K562 (cell line): ENCODE results near the gene ANKRD13B. TPM values are rescaled to one million over a fixed set of nuclear protein-coding genes. Genes with fewer than 3 reads are reported as not detected.

Experiments
- CHCHD3 ChIP-seq: fragments of 250-450 bp; sonication (Bioruptor Pico); IDR thresholded peaks from 2 replicates; pipeline ENCODE4 v2.1.2; 2022; ENCODE audit warnings: mild to moderate bottlenecking
- CXXC5 ChIP-seq: fragments of 250-450 bp; sonication (Bioruptor Pico); IDR thresholded peaks from 2 replicates; pipeline ENCODE4 v1.8.0; 2022; ENCODE audit warnings: inconsistent platforms, mild to moderate bottlenecking, moderate library complexity
- ELF1 ChIP-seq: fragments of 200-800 bp; sonication (Bioruptor generic); IDR thresholded peaks from 2 replicates; pipeline ENCODE4 v1.6.1; 2016; ENCODE audit warnings: missing genetic modification characterization, missing compliant biosample characterization
- HSF4 ChIP-seq: fragments of 250-450 bp; sonication (Bioruptor Pico); IDR thresholded peaks from 2 replicates; pipeline ENCODE4 v2.1.2; 2022; ENCODE audit warnings: mild to moderate bottlenecking, moderate library complexity, borderline replicate concordance
- JUND ChIP-seq, 2 experiments: IDR thresholded peaks; 2 replicates in 1 of 2; 3 replicates in 1 of 2; pipeline ENCODE4 v1.6.1; 2011; ENCODE audit warnings: borderline replicate concordance in 2 of 2, low read depth in 2 of 2, low read length in 2 of 2, improper control_type of control experiment in 1 of 2, missing biosample characterization in 1 of 2, missing genetic modification characterization in 1 of 2, missing genetic modification reagents in 1 of 2
- MEIS2 ChIP-seq: fragments of 450-650 bp; IDR thresholded peaks from 2 replicates; pipeline ENCODE4 v1.6.1; 2014; ENCODE audit warnings: mild to moderate bottlenecking; ENCODE audit not compliant: partially characterized antibody
- NBN ChIP-seq: fragments of 450-650 bp; IDR thresholded peaks from 2 replicates; pipeline ENCODE4 v1.6.1; 2016; ENCODE audit warnings: low read depth, mild to moderate bottlenecking
- NFXL1 ChIP-seq: fragments of 450-650 bp; formaldehyde crosslinking; IDR thresholded peaks from 2 replicates; pipeline ENCODE4 v1.4.0; 2021; ENCODE audit warnings: mild to moderate bottlenecking
- NRF1 ChIP-seq, 2 experiments: fragments of 450-650 bp; IDR thresholded peaks in 1 of 2; conservative IDR thresholded peaks in 1 of 2; 2 replicates each; pipeline ENCODE4 v1.6.1; 2014; ENCODE audit warnings: mild to moderate bottlenecking in 2 of 2
- RAD21 ChIP-seq, 2 experiments: fragments of 250-450 bp in 1 of 2; fragments of 450-650 bp in 1 of 2; sonication (Bioruptor Pico) in 1 of 2; formaldehyde crosslinking in 1 of 2; IDR thresholded peaks in 1 of 2; conservative IDR thresholded peaks in 1 of 2; 2 replicates each; pipeline versions ENCODE4 v1.4.0 to v1.8.0; 2020 to 2022; ENCODE audit warnings: mild to moderate bottlenecking in 2 of 2, moderate library complexity in 1 of 2
- RBFOX2 ChIP-seq: fragments of 200-400 bp; formaldehyde crosslinking; IDR thresholded peaks from 2 replicates; pipeline ENCODE4 v1.6.1; 2017; ENCODE audit warnings: low read depth, mild to moderate bottlenecking, low read length, moderate library complexity
- TAL1 ChIP-seq: fragments of 450-650 bp; IDR thresholded peaks from 2 replicates; pipeline ENCODE4 v1.6.1; 2016; ENCODE audit warnings: mild to moderate bottlenecking
- ZBED1 ChIP-seq: IDR thresholded peaks from 2 replicates; pipeline ENCODE4 v1.6.1; 2014
- ZBTB33 ChIP-seq: sonication (generic); formaldehyde crosslinking; IDR thresholded peaks from 2 replicates; pipeline ENCODE4 v1.8.1; 2023; ENCODE audit warnings: mild to moderate bottlenecking, missing genetic modification reagents
- ZNF143 ChIP-seq: sonication (generic); formaldehyde crosslinking; IDR thresholded peaks from 2 replicates; pipeline ENCODE4 v1.9.0; 2022; ENCODE audit warnings: mild to moderate bottlenecking, missing genetic modification reagents
- ZNF175 ChIP-seq: fragments of 200-800 bp; sonication (Bioruptor generic); IDR thresholded peaks from 2 replicates; pipeline ENCODE4 v1.6.1; 2016; ENCODE audit warnings: low read depth, mild to moderate bottlenecking, missing genetic modification characterization, missing compliant biosample characterization
- ZNF24 ChIP-seq: fragments of 450-650 bp; IDR thresholded peaks from 2 replicates; pipeline ENCODE4 v1.6.1; 2016
- ZNF316 ChIP-seq: fragments of 450-650 bp; IDR thresholded peaks from 2 replicates; pipeline ENCODE4 v1.6.1; 2016
- ZNF408 ChIP-seq: fragments of 250-450 bp; sonication (Bioruptor Pico); IDR thresholded peaks from 2 replicates; pipeline ENCODE4 v1.4.0; 2020; ENCODE audit warnings: low read depth, mild to moderate bottlenecking, moderate library complexity
- ZNF592 ChIP-seq: fragments of 450-650 bp; IDR thresholded peaks from 2 replicates; pipeline ENCODE4 v1.6.1; 2017; ENCODE audit warnings: antibody characterized with exemption, mild to moderate bottlenecking
- polyA plus RNA-seq, 8 experiments: library from polyadenylated mRNA; depleted of rRNA in 4 of 8; stranded (reverse) in 5 of 8; unstranded in 3 of 8; fragments of >200 nt; fragmentation: Nextera tagmentation in 2 of 8; fragmentation: Illumina TruSeq in 1 of 8; extraction: Ambion mirVana in 2 of 8; extraction: Trizol in 1 of 8; gene quantifications; 2 replicates each; pipeline versions ENCODE4 v1.2.1 to v1.2.3, GENCODE V29; 2011 to 2014; ENCODE audit warnings: inconsistent platforms in 1 of 8, missing spikeins in 1 of 8
- total RNA-seq, 7 experiments: library from RNA; depleted of rRNA in 6 of 7; stranded (reverse); fragments of >200 nt in 6 of 7; fragmentation: Illumina TruSeq in 2 of 7; extraction: Trizol in 2 of 7; gene quantifications; 2 replicates each; pipeline versions ENCODE4 v1.2.1 to v1.2.3, GENCODE V29; 2011 to 2021; ENCODE audit warnings: low replicate concordance in 1 of 7

Gene ANKRD13B
- total and polyA plus RNA-seq, 9 of the 15 experiments (the other 6 are each of a cell fraction or from before 2014, with no cell fraction given) = 0.15 to 28.1 (median 4.6) TPM

GRCh38 chr17:29617481-29618271 is 24.7 kb downstream of the ANKRD13B start (continued):
- TF ChIP-seq ZNF175 (CRISPR knock-in tag) = no peak
- peak; percentile 70 to 75 for TF ChIP-seq NRF1 (conservative IDR thresholded peaks at IDR 0.05 in 1 of 2, IDR thresholded peaks at IDR 0.05 in 1 of 2)
- TF ChIP-seq NFXL1 (CRISPR knock-in tag) = no peak
- TF ChIP-seq NBN = 0 out of 2 replicates have a peak, but pooled peaks have one; percentile 48
- TF ChIP-seq ZNF143 (CRISPR knock-in tag) = 0 out of 2 replicates have a peak, but pooled peaks have one; percentile 12
- TF ChIP-seq CXXC5 (CRISPR knock-in tag) = peak; percentile 78
- 0 out of 2 replicates have a peak, but pooled peaks have one; percentile 9 for TF ChIP-seq ZNF24
- peak; percentile 67 to 85 for TF ChIP-seq RAD21 (CRISPR knock-in tag; conservative IDR thresholded peaks at IDR 0.05 in 1 of 2, IDR thresholded peaks at IDR 0.05 in 1 of 2)
- no peak for TF ChIP-seq TAL1
- TF ChIP-seq ZBTB33 (CRISPR knock-in tag) = peak; percentile 84
- TF ChIP-seq HSF4 (CRISPR knock-in tag) = no peak
- TF ChIP-seq JUND (IDR thresholded peaks at IDR 0.05; ENCODE audit: borderline replicate concordance, low read depth, low read length) = peak; percentile 34; the same call in 1 of the 2 replicates
- no peak; the same call in 2 of the 3 replicates for TF ChIP-seq JUND (tag; IDR thresholded peaks at IDR 0.05; ENCODE audit: borderline replicate concordance, low read depth, low read length)
- no peak for TF ChIP-seq ELF1 (tag)
- TF ChIP-seq ZNF592 = peak; percentile 62; the same call in 1 of the 2 replicates
- no peak for TF ChIP-seq ZNF316
- TF ChIP-seq RBFOX2 = peak; percentile 83
- peak; percentile 49; the same call in 1 of the 2 replicates for TF ChIP-seq CHCHD3
- TF ChIP-seq ZNF408 (CRISPR knock-in tag) = no peak
- TF ChIP-seq ZBED1 = no peak
- TF ChIP-seq MEIS2 = peak; percentile 4
